Muscle of back (tissue), 11 donors: ENCODE measurements around the gene SMIM24. TPM values are rescaled to one million over a fixed set of nuclear protein-coding genes. Genes with fewer than 3 reads are reported as not detected.

Experiments used
- DNase-seq, 3 donors: peaks; one replicate each; pipeline versions ENCODE4 v3.0.0 to v3.0.0-alpha.2; 2013
- polyA plus RNA-seq, 10 donors: library from polyadenylated mRNA; unstranded; fragments of 120-200 nt; gene quantifications; one replicate each; pipeline ENCODE4 v1.2.1, GENCODE V29; 2013; ENCODE audit not compliant: insufficient read length in 10 of 10

The SMIM24 gene
- polyA plus RNA-seq, 10 donors = 0.15 to 0.99 (median 0.45) TPM; not detected in 6

DNA sequence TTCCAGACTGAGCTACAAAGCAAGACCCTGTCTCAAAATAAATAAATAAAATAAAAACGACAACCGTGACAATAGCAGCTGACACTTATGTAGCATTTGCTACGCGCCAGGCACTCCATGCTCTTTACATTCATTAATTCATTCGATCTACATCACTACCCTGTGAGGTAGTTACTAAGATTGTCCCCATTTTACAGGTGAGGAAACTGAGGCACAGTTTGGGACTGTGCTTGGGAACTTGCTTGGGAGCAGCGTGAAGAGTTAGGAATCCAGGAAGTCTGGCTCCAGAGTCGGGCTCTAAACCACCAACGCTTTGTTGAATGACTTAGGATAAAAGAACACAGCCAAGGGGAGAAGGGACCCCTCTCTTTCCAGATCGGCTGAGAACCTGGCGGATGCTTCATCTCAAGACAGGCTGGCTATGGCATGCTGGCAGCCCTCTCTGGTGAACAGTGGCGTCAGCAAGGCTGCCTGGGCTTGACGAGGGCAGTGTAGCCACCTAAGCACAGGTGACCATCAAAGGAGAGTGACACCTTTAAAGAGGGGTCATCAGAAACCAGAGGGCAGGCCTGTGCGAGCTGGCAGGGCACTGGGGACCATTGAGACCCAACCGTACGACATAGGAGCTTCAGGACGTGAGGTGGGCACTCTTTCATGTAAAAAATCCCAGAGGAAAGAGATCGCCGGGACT, 19.6 kb upstream of the SMIM24 start:
- no peak for DNase-seq

DNA sequence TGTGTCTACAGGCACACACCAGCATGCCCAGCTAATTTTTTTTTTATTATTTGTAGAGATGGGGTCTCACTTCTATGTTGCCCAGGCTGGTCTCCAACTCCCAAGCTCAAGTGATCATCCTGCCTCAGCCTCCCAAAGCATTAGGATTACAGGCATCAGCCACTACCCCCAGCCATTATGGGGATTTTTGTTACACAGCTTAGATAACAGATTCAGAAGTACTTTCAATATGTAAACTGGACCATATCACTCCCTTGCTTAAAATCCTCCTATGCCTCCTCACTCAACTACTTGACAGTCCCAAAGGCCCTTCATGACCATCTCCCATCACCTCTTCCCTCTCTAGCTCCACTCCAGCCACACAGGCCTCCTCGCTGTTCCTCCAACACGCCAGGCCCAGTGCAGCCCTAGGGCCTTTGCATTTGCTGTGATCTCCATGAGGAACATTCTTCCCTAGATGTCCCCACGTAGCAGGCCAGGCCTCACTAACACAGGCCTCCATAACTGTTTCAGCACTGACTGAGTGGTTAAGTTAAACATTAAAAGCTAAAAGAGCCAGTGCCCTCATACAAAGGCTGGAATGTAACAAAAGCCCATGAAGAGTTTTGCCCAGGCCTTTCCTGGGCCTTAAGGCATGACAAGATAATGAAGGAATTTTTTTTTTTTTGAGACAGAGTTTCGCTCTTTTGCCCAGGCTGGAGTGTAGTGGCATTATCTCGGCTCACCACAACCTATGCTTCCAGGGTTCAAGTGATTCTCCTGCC, 17.6 kb upstream of the SMIM24 start:
- DNase-seq = no peak

DNA sequence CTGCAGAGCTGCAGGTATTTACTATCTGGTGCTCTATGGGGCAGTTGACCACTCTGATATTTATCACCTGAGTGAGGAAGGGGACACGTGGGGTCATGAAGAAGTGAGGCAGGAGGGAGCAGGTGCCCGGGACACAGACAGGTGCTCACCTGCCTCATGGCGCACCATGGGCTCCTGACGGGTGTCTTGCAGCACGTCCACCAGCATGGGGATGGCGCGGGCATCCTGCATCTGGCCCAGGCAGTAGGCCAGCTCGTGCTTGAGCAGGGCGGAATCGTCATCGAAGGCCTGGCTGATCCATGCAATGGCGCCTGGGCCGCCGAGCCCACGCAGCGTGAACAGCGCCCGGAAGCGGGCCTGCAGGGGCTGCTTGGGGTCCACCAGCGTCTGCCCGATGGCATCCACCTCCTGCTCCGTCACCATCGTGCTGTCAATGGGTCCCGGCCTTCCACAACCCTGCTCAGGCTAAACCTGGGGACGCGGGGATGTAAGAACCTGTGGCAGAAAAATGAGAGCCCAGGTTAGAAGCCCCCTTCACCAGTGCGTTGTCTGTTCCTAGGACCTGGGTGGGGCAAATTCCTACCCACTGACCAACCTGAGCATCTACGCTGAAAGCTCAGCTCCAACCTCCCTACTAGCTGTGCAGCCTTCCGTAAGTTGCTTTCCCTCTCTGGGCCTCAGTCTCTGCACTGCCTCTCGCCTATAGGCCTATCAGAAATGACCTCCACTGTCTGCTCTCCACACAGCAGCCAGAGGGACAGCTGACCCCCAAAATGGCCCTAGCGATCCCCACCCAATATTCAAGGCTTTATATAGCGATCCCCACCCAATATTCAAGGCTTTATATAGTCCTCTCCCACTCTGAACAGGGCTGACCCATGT, 16.3 kb upstream of the SMIM24 start:
- DNase-seq = no peak

DNA sequence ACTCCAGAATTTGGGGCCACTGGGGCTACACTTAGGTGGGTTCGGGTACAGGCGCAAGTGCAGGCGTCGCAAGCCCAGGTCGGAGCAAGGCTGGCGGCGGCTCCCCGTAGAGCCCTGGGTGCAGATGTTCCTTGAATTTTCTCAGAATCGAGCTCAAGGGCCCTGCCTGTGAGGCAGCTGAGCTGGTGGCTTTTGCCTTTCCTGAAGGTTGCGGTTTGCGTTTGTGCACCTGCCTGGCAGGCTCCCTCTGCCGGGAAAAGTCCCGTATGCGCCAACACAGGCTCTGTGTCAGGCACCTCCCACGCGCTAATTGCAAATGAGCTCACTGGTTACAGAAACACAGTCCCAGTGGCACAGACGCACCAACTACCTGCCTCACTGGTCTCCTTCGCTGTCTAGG, 14.2 kb upstream of the SMIM24 start:
- DNase-seq = no peak

DNA sequence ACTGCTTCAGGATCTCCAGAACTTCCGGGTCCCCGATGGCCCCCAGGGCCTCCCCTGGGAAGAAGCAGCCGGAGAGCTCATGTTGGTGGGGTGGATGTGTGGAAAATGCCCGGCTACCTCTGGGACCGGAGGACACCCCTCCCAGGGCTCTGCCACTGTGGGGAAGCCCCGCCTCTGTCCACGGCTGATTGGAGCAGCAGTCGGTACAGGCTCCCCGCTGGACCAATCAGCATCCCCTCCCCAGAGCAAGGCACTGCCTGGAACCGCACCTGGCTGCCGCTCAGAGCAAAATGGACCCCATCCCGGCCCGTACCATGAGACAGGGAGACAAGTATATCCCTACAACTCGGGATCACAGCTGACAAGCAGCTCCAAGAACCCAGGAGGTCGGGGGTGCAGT, 13.7 kb upstream of the SMIM24 start:
- no peak for DNase-seq

DNA sequence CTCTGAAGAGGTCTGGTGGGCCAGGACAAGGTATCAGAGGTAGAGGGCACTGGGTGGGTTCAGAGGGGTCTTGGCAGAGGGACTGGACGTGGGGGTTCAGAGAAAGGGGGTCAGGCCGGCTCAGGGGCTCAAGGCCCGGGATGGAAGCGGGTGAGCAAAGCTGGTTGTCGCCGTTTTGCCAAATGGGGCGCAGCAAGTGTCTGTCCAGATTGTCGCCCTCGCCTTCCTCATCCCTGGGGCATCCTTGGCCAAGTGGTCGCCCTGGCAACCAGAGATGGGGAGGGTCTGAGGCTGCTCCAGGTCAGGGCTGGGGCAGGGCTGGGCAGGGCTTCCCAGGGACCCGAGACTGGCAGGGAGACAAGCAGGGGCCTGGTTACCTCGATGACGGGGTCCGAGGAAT, 13.3 kb upstream of the SMIM24 start:
- no peak for DNase-seq

DNA sequence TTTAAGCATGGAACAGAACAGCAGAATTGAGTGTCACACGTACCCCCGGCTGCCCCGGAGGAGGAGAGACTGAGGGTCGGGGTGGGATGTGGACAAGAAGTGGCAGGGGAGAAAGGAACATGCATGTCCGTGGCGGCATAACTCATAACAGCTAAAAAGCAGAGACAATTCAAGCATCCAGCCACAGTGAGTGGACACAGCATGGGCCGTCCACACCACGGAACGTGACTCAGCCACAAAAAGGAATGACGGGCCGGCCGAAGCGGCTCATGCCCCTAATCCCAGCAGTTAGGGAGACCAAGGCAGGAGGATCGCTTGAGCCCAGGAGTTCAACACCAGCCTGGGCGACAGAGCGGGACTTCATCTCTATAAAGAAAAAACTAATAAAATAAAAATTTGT, 12.6 kb upstream of the SMIM24 start:
- no peak for DNase-seq

DNA sequence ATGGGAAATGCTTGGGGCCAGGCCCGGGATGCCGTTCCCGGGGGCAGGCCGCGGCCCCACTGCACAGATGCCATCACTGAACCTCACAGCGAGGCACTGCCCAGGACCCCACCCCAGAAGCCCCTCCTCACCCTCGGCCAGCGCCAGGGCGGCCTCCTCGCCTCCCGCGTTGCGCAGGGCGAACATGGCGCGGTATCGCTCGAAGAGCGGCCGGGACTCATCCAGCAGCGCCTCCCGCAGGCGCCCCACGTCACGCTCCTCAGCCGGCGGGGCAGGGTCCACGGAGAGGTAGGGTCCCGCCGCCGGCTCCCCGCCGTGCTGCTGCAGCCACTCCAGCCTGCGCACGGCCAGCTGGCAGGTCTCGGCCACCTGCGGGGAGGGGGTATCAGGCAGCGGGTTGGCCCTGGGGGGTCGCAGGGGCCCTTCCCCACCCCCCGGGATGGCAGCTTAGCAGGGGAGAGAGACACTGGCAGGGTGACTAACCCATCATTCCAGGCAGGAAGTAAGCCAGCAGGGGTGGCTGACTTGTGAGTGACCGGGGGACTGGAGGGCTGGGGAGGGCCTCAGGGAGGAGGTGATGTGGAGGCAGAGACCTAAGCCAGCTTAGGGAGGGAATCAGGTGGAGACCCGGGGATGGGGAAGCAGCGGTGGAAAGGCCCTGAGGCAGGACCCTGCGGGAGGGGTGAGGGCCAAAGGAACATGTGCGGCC, 12.0 kb upstream of the SMIM24 start:
- no peak for DNase-seq

DNA sequence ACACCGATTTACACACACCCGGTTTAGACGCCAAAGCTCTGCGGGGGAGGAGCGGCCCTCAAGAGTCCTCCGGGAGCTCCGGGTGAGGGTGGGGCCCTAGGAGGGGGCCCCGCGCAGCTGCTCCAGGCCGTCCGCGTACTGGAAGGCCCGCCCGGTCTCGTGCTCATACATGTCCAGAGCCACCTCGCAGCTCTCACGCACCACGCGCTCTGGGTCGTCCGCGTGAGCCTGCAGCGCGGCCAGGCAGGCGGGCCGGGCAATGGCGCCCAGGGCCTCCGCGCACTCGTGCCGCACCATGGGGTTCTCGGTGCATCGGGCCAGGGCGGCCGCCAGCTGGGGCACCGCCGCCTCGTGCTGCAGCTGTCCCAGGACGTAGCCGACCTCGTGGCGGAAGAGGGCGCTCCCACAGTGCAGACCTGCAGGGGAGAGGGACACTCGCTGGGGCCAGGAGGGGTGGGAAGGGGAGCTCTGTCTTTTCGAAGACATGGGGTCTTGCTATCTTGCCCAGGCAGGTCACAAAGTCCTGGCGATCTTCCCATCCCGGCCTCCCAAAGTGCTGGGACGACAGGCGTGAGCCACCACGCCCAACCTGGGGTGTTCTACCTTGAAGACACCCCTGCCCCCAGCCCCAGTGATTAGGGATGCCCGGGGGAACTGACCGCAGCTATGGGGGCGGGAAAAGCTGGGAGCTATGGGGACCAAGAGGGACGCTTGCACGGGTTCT, 11.2 kb upstream of the SMIM24 start:
- DNase-seq = no peak

DNA sequence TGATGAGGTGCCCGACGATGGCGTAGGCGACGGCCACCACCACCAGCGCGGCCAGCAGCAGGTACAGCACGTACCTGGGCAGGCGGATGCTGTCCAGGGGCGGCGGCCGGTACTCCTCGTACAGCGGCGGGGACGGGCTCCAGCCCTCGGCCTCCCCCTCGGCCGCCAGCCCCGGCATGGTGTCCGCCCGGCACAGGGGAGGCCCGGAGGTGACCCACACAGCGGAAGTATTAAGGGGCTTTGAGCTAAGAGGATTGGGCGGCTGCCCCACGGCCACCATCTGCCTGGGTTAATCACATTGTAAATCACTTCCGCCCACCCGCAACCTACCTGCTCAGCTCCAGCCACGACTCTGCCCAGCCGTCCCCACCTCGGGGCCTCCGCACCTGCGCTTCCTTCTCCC, 2.9 kb upstream of the SMIM24 start, which contains the start of gene SMIM44:
Gene SMIM44 (minus strand): TSS at position 216 of the 403 bp plus-strand sequence. CDS start 38 bp downstream, at position 178.
- no peak for DNase-seq

DNA sequence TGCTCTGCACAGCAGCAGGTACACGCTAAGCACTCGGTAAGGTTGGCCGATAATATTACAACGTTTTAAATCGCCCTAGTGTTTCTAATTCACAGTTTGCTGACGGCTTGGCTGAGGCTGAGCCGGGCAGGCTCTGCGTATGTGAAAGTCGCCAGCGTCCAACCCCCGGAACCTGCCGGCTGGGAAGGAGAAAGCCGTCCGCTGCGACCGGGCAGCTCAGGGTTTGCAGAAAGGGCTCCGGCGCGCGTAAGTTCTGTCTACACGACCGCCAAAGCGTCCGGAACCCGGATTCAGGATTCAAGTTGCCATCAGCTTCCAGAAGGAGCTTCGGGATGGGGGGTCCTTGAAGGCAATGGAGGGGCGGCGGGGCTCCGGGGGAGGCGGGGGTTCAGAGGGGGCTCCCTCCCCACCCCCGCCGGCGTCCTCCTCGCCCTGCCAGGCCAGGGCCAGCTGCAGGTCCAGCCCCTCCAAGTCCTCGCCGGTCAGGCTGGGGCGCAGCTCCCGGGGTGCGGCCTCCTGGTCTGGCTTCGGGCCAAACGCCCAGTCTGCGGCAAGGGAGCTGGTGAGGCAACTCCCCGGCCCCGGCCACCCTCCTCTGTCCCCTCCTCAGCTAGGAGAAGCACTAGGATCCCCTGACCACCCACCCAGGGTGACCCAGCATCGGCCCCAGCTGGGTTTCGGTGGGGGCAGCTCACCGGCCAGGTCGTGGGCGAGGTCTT, 2.3 kb upstream of the SMIM24 start:
- DNase-seq = no peak

DNA sequence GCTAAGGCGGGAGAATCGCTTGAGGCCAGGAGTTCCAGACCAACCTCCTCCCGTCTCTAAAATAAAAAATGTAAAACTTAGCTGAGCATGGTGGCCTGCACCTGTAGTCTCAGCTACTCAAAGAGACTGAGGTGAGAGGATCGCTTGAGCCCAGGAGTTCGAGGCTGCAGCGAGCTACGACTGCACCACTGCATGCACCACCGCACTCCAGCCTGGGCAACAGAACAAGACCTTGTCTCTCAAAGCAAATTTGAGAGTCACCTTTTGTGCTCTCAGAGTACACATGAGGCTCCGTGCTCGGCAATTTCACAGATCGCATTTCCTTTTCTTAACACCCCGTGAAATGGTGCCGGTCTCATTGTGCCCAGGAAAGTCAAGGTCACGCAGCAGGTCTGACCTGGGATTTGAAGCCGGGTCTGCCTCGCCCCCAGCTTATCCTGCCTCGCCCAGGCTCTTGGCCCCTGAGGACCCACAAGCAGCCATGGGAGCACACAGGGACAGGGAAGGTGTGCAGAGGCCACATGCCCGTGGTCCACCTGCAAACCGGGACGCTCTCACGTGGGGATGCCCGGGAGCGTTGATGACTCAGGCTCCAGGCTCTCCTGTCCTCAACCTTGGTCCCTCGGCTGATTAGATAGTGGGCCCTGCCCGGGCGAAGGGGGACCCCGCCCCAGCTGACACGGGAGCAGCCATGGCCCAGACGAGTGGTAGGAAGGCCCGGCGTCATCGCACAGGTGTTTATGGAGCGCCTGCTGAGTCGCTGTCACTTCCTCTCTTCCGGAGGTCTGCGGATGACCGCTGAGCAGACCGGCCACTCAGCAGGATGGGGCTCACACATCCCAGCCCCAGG, 1.1 kb upstream of the SMIM24 start:
- no peak for DNase-seq

DNA sequence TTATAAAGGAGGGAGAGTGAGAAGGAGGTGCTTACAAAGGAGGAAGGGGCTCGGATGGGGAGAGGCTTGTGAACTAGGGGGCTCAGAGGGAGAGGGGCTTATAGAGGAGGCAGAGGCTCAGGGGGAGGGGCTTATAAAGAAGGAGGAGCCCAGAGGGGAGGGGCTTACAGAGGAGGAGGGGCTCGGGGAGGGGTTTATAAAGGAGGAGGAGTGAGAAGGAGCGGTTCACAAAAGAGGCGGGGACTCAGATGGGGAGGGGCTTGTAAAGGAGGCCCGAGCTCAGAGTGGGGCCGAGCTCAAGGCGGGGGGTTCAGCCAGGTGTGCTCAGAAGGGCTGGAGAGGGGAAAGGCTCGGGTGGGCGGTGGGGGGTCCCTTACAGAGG, 500 bp downstream of the SMIM24 start:
- no peak for DNase-seq

DNA sequence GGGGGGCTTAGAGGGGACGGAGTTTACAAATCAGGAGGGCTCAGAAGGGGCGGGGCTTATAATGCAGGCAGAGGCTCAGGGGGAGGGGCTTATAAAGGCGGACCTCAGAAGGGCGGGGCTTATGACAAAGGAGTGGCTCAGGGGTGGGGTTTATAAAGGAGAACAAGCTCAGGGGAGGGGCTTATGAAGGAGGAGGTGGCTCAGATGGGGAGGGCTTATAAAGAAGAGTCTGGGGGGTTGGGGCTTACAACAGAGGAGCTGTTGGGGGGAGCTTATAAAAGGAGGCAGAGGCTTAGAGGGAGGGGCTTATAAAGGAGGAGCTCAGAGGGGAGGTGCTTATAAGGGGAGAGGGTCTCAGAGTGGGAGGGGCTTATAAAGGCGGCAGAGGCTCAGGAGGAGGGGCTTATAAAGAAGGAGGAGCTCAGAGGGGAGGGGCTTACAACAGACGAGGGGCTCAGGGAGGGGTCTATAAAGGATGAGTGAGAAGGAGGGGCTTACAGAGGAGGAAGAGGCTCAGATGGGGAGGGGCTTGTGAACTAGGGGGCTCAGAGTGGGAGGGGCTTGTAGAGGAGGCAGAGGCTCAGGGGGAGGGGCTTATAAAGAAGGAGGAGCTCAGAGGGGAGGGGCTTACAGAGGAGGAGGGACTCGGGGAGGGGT, 1.0 kb downstream of the SMIM24 start:
- no peak for DNase-seq

DNA sequence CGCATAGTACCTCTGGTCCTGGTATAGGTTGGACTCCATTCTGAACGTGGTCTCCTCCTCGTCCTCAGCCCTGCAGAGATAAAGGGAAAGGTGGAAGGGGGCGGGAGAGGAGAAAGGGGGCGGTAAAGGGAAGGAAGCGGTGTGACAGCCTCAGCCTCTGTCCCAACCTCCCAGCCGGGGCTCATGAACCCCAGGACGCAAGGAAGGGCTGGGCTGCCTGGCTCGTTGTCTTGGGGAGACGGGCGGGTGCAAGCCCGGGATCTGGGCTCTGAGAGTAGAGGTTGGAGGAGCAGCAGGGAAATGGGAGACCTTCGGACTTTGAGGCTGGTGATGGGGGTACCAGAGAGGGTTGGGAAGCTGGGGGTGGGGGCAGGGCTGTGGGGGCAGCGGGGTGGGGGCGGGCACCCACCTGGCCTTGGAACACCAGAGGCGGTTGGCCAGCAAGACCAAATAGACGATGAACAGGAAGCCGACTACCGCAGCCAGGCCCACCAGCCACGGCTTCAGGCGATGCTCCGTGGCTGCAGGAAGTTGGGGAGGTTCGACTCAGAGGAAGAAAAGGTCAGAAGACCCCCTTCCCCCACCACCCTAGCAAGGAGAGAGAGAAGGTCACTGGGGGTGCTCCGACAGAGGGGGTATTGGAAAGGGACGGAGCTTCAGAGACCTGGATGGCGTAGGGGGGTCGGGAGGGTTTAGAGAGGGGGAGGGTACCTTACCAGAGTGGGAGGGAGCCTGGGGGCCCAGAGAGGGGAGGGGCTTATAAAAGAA, 1.7 kb downstream of the SMIM24 start:
- DNase-seq = no peak

DNA sequence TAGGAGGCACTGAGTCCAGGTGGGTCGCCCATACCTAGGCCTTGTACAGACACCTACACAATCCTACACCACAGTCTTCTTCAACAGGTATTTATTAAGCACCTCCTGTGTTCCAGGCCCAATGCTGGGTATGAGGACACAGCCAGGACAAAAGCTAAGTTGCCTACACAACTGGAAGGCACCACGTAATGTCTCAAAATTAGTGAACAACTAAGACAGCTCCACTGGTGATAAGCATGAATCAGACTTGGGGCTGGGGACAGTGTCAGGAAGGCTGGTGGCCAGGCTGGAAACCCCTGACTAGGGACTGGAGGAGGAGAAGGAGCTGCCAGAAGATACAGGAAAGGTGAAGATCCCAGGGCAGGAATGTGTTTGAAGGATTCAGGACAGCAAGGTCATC, 2.4 kb downstream of the SMIM24 start:
- no peak for DNase-seq

DNA sequence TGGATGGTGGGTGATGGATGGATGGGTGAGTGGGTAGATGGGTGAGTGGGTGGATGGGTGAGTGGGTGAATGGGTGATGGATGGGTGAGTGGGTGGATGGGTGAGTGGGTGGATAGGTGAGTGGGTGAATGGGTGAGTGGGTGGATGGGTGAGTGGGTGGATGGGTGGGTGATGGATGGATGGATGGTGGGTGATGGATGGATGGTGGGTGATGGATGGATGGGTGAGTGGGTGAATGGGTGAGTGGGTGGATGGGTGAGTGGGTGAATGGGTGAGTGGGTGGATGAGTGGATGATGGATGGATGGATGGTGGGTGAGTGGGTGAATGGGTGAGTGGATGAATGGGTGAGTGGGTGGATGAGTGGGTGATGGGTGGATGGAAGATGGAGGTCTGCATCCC, 2.8 kb downstream of the SMIM24 start:
- DNase-seq = no peak

DNA sequence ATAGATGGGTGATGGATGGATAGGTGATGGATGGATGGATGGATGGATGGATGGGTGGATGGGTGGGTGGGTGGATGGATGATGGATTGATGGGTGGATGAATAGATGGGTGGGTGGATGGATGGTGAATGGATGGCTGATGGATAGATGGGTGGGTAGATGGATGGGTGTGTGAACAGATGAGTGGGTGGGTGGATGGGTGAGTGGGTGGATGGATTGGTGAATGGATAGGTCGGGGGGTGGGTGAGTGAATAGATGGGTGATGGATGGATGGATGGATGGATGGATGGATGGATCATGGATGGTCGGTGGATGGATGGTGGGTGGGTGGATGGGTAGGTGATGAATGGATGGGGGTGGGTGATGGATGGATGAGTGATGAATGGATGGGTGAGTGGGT, 3.5 kb downstream of the SMIM24 start:
- no peak for DNase-seq
